Measurements from ENCODE around the gene CLINT1.

The CLINT1 gene

DNA sequence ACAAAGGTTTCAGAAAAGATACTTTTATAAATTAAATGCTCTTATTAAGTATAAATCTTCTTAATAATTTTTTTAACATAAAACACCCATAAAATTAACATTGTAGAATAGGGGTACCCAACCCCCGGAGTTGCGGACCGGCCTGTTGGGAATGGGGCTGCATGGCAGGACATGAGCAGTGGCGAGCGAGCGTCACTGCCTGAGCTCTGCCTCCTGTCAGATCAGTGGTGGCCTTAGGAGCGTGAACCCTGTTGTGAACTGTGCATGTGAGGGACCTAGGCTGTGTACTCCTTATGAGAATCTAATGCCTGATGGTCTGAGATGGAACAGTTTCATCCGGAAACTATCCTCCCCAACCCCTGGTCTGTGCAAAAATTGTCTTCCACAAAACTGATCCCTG lies 35.3 kb downstream of the CLINT1 start:
- TF ChIP-seq, protein P1, sequence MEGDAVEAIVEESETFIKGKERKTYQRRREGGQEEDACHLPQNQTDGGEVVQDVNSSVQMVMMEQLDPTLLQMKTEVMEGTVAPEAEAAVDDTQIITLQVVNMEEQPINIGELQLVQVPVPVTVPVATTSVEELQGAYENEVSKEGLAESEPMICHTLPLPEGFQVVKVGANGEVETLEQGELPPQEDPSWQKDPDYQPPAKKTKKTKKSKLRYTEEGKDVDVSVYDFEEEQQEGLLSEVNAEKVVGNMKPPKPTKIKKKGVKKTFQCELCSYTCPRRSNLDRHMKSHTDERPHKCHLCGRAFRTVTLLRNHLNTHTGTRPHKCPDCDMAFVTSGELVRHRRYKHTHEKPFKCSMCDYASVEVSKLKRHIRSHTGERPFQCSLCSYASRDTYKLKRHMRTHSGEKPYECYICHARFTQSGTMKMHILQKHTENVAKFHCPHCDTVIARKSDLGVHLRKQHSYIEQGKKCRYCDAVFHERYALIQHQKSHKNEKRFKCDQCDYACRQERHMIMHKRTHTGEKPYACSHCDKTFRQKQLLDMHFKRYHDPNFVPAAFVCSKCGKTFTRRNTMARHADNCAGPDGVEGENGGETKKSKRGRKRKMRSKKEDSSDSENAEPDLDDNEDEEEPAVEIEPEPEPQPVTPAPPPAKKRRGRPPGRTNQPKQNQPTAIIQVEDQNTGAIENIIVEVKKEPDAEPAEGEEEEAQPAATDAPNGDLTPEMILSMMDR (conservative IDR thresholded peaks at IDR 0.05), result no peak
- TF ChIP-seq ZFX (IDR thresholded peaks at IDR 0.05), result no peak
- H3K27ac ChIP-seq, result no peak overlapping the region

- TF ChIP-seq, protein P1 (conservative IDR thresholded peaks at IDR 0.05), result no peak
- no peak for TF ChIP-seq ZFX (IDR thresholded peaks at IDR 0.05)
- H3K27ac ChIP-seq, result no peak overlapping the region
Measured at GRCh38 chr5:157821822-157822622, 36.9 kb downstream of the CLINT1 start.

GRCh38 chr5:157821405-157821804 lies 37.5 kb downstream of the CLINT1 start:
- TF ChIP-seq, protein P1 (conservative IDR thresholded peaks at IDR 0.05), result no peak
- TF ChIP-seq ZFX (IDR thresholded peaks at IDR 0.05), result no peak

DNA sequence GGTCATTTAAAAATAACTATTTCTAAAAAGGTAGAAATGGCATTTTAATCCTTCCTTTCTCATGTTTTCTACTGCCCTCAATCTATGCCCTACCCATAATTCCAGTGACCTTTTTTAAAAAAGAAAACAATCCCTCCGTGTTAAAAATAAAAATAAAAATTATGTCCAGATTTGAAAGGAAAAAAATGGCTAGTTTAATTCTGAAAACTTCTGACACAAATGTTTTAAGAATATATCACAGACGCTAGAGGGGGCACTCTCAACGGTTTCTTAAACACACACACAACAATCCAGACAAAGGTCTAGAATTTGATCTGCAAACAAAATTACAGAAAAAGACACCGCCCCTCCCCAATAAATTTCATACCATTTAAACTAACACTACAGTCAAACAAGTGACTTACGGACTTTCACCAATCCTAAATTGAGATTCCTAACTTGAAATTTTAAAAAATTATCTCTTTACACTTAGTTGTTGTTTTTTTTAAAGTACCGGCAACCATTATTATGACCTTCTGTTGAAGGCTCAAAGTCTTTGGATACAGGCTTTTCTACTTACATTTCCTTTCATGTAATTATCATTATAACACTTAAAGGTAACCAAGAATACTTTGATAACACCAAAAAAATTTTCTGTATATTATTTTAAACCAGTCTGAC lies 38.2 kb downstream of the CLINT1 start:
- H3K27ac ChIP-seq, result no peak overlapping the region
- TF ChIP-seq, protein P1 (conservative IDR thresholded peaks at IDR 0.05), result peak; percentile 80
- no peak for TF ChIP-seq ZFX (IDR thresholded peaks at IDR 0.05)

More at GRCh38 chr5:157821405-157821804, 37.5 kb downstream of the CLINT1 start:
- no peak overlapping the region for H3K27ac ChIP-seq

GRCh38 chr5:157819502-157820115 lies 39.3 kb downstream of the CLINT1 start:
- no peak for TF ChIP-seq ZFX (IDR thresholded peaks at IDR 0.05)
- TF ChIP-seq, protein P1 (conservative IDR thresholded peaks at IDR 0.05), result no peak
- no peak overlapping the region for H3K27ac ChIP-seq

DNA sequence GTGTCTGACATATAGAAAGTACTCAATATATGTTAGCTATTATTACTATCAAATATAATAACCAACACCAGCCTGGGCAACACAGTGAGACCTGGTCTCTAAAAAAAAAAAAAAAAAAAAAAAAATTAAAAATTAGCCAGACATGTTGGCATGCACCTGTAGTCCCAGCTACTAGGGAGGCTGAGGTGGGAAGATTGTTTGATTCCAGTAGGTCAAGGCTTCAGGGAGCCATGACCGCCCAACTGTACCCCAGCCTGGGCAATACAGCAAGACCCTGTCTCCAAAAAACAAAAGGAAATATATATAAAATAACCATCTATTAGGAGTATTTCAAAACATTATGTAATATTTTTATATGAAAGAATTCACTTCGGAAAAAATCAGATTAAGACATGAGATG lies 40.6 kb downstream of the CLINT1 start:
- H3K27ac ChIP-seq, result no peak overlapping the region
- TF ChIP-seq, protein P1 (conservative IDR thresholded peaks at IDR 0.05), result no peak
- TF ChIP-seq ZFX (IDR thresholded peaks at IDR 0.05), result no peak

DNA sequence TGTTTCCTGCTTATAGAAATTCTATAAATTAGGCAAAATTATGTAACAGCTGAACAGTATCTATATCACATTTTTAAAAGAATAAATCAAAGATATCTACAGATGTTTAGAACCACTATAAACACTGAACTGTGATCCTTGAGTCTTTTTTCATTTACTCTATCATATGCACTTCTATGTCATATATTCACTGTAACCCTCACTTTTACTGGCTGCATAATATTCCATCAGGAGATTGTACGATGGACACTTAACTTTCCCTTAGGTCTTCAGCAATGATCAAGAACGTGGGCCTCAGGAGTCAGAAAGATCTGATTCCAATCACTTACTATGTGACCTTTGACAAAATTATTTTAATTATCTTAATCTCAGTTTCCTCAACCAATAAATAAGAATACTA lies 41.0 kb downstream of the CLINT1 start:
- TF ChIP-seq, protein P1 (conservative IDR thresholded peaks at IDR 0.05), result no peak
- TF ChIP-seq ZFX (IDR thresholded peaks at IDR 0.05), result no peak
- no peak overlapping the region for H3K27ac ChIP-seq

Data from C4-2B (cell line).